Astrocyte (in vitro differentiated cells and primary cell): ENCODE measurements around the gene KRT75.

Source experiments
- CTCF ChIP-seq: IDR thresholded peaks from 2 replicates; pipeline ENCODE4 v1.5.1; 2011; ENCODE audit warnings: low read depth, mild to moderate bottlenecking, inconsistent platforms, low read length, moderate library complexity; ENCODE audit not compliant: insufficient read depth
- EZH2 ChIP-seq: IDR thresholded peaks from 2 replicates; pipeline ENCODE4 v1.6.1; 2012; ENCODE audit warnings: mild to moderate bottlenecking, low read length, inconsistent platforms; ENCODE audit not compliant: insufficient read depth

- TF ChIP-seq CTCF (no peak), EZH2 (no peak)
These were observed 35.7 kb upstream of the KRT75 start for GRCh38 chr12:52469853-52470252.
